WTC11 (cell line): ENCODE data around the gene DISP2.

ENCODE experiments used
- FOXJ3 ChIP-seq: sonication (generic); formaldehyde crosslinking; IDR thresholded peaks from 2 replicates; pipeline ENCODE4 v1.9.0; 2021; ENCODE audit warnings: missing genetic modification reagents, mild to moderate bottlenecking, borderline replicate concordance
- TF ChIP-seq, protein P1 (sequence below): sonication (generic); formaldehyde crosslinking; conservative IDR thresholded peaks from 2 replicates; pipeline ENCODE4 v1.8.1; 2022; ENCODE audit warnings: mild to moderate bottlenecking, missing genetic modification reagents
- TF ChIP-seq, protein P2 (sequence below): sonication (generic); formaldehyde crosslinking; IDR thresholded peaks from 2 replicates; pipeline ENCODE4 v1.8.0; 2022; ENCODE audit warnings: mild to moderate bottlenecking, missing genetic modification reagents
- TF ChIP-seq, protein P3 (sequence below): sonication (generic); formaldehyde crosslinking; IDR thresholded peaks from 2 replicates; pipeline ENCODE4 v1.8.1; 2022; ENCODE audit warnings: mild to moderate bottlenecking, moderate library complexity, missing genetic modification reagents

DNA sequence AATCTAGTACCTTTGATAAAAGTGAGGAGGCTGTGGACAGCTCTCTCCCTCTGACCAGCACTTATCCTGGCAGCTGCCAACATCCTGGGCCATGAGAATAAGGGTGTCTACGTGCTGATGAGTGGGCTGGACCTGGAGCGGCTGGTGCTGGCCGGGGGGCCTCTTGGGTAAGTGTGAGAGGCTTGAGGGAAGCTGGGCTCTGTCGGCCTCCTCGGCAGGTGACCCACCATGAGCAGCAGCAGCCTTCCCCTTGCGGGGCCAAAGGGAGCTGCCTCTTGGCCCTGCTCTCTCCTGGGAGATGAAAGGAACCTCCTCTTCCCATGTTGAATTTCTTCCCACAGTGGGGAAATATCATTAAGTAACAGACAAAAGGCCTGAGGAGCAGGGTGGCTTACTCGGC, 56.8 kb downstream of the DISP2 start:
- TF ChIP-seq, protein P1, sequence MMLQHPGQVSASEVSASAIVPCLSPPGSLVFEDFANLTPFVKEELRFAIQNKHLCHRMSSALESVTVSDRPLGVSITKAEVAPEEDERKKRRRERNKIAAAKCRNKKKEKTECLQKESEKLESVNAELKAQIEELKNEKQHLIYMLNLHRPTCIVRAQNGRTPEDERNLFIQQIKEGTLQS (CRISPR knock-in tag) = no peak
- no peak for TF ChIP-seq FOXJ3 (CRISPR knock-in tag)
- TF ChIP-seq, protein P2, sequence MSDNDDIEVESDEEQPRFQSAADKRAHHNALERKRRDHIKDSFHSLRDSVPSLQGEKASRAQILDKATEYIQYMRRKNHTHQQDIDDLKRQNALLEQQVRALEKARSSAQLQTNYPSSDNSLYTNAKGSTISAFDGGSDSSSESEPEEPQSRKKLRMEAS (CRISPR knock-in tag) = no peak
- TF ChIP-seq, protein P3, sequence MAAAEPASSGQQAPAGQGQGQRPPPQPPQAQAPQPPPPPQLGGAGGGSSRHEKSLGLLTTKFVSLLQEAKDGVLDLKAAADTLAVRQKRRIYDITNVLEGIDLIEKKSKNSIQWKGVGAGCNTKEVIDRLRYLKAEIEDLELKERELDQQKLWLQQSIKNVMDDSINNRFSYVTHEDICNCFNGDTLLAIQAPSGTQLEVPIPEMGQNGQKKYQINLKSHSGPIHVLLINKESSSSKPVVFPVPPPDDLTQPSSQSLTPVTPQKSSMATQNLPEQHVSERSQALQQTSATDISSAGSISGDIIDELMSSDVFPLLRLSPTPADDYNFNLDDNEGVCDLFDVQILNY (CRISPR knock-in tag) = no peak
